ENCODE data around the gene ACP2.

The ACP2 gene

GRCh38 chr11:47282462-47282861, 33.8 kb upstream of the ACP2 start:
- no peak for TF ChIP-seq TEAD4 (IDR thresholded peaks at IDR 0.05)
- TF ChIP-seq TAF1 (IDR thresholded peaks at IDR 0.05; ENCODE audit: low read depth), result no peak
- no peak for TF ChIP-seq RAD21 (IDR thresholded peaks at IDR 0.05; ENCODE audit: low read depth)
- no peak for TF ChIP-seq NFIC (IDR thresholded peaks at IDR 0.05)
- TF ChIP-seq EGR1 (IDR thresholded peaks at IDR 0.05), result no peak
- no peak for TF ChIP-seq TCF12 (IDR thresholded peaks at IDR 0.05; ENCODE audit: low read depth)
- TF ChIP-seq YY1 (IDR thresholded peaks at IDR 0.05; ENCODE audit: low read depth), result no peak
- TF ChIP-seq, protein P1, sequence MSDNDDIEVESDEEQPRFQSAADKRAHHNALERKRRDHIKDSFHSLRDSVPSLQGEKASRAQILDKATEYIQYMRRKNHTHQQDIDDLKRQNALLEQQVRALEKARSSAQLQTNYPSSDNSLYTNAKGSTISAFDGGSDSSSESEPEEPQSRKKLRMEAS (IDR thresholded peaks at IDR 0.05), result no peak
- no peak for TF ChIP-seq CEBPB (IDR thresholded peaks at IDR 0.05)
- TF ChIP-seq ZBTB7A (IDR thresholded peaks at IDR 0.05; ENCODE audit: low read depth), result no peak
- no peak for TF ChIP-seq REST (IDR thresholded peaks at IDR 0.05; ENCODE audit: low read depth)
- no peak for TF ChIP-seq EP300 (IDR thresholded peaks at IDR 0.05; ENCODE audit: borderline replicate concordance)
- TF ChIP-seq USF1 (IDR thresholded peaks at IDR 0.05), result no peak
- TF ChIP-seq CREB1 (IDR thresholded peaks at IDR 0.05; ENCODE audit: low read depth), result no peak
- TF ChIP-seq FOXM1 (IDR thresholded peaks at IDR 0.05; ENCODE audit: borderline replicate concordance, low read depth), result no peak

DNA sequence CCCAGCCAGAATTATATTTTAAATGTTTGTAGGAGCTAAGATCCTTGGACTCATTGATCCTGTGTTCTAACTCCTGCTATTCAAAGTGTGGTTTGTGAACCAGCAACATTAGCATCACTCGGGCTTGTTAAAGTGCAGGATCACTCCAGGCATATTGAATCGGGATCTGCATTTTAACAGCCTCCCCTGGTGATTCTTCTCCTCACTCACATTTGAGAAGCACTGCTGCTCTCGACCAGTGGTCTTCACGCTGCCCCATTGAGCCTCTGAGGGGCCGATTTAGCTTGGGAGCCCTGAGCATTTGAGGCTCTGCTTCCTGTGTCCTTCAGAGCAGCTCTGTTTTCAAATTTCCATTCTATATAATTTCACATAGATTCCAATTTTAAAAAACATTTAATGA, 32.2 kb upstream of the ACP2 start:
- no peak for TF ChIP-seq REST (IDR thresholded peaks at IDR 0.05; ENCODE audit: low read depth)
- TF ChIP-seq, protein P1 (IDR thresholded peaks at IDR 0.05), result no peak
- no peak for TF ChIP-seq CREB1 (IDR thresholded peaks at IDR 0.05; ENCODE audit: low read depth)
- TF ChIP-seq EGR1 (IDR thresholded peaks at IDR 0.05), result no peak
- no peak for TF ChIP-seq FOXM1 (IDR thresholded peaks at IDR 0.05; ENCODE audit: borderline replicate concordance, low read depth)
- TF ChIP-seq CEBPB (IDR thresholded peaks at IDR 0.05), result no peak
- TF ChIP-seq TAF1 (IDR thresholded peaks at IDR 0.05; ENCODE audit: low read depth), result no peak
- TF ChIP-seq EP300 (IDR thresholded peaks at IDR 0.05; ENCODE audit: borderline replicate concordance), result no peak
- no peak for TF ChIP-seq TEAD4 (IDR thresholded peaks at IDR 0.05)
- TF ChIP-seq ZBTB7A (IDR thresholded peaks at IDR 0.05; ENCODE audit: low read depth), result no peak
- TF ChIP-seq TCF12 (IDR thresholded peaks at IDR 0.05; ENCODE audit: low read depth), result no peak
- TF ChIP-seq NFIC (IDR thresholded peaks at IDR 0.05), result no peak
- no peak for TF ChIP-seq YY1 (IDR thresholded peaks at IDR 0.05; ENCODE audit: low read depth)

DNA sequence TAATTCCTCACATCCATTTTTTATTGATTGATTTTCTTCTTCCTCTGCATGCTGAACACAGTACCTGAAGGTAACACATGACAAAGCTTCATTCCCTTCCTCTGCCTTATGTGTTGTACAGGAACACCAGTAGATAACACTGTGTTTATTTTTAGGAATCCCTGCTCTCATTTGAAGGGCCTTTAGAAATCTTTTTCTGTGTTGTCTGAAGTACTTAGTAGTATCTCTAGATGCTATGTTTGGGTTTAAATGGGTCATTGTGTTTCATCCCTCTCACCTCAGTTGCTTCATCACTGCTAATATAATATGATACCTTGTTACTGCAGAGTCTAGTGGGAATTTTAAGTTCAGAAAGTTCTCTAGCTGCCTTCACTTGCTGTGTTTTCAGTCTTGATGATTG, 31.5 kb upstream of the ACP2 start:
- TF ChIP-seq YY1 (IDR thresholded peaks at IDR 0.05; ENCODE audit: low read depth), result no peak
- TF ChIP-seq REST (IDR thresholded peaks at IDR 0.05; ENCODE audit: low read depth), result no peak
- no peak for TF ChIP-seq FOXM1 (IDR thresholded peaks at IDR 0.05; ENCODE audit: borderline replicate concordance, low read depth)
- no peak for TF ChIP-seq NFIC (IDR thresholded peaks at IDR 0.05)
- no peak for TF ChIP-seq RAD21 (IDR thresholded peaks at IDR 0.05; ENCODE audit: low read depth)
- TF ChIP-seq TEAD4 (IDR thresholded peaks at IDR 0.05), result no peak
- no peak for TF ChIP-seq EP300 (IDR thresholded peaks at IDR 0.05; ENCODE audit: borderline replicate concordance)
- no peak for TF ChIP-seq TAF1 (IDR thresholded peaks at IDR 0.05; ENCODE audit: low read depth)
- no peak for TF ChIP-seq ZBTB7A (IDR thresholded peaks at IDR 0.05; ENCODE audit: low read depth)
- no peak for TF ChIP-seq CREB1 (IDR thresholded peaks at IDR 0.05; ENCODE audit: low read depth)
- TF ChIP-seq EGR1 (IDR thresholded peaks at IDR 0.05), result no peak
- TF ChIP-seq CEBPB (IDR thresholded peaks at IDR 0.05), result no peak
- no peak for TF ChIP-seq USF1 (IDR thresholded peaks at IDR 0.05)
- TF ChIP-seq TCF12 (IDR thresholded peaks at IDR 0.05; ENCODE audit: low read depth), result no peak
- TF ChIP-seq, protein P1 (IDR thresholded peaks at IDR 0.05), result no peak

DNA sequence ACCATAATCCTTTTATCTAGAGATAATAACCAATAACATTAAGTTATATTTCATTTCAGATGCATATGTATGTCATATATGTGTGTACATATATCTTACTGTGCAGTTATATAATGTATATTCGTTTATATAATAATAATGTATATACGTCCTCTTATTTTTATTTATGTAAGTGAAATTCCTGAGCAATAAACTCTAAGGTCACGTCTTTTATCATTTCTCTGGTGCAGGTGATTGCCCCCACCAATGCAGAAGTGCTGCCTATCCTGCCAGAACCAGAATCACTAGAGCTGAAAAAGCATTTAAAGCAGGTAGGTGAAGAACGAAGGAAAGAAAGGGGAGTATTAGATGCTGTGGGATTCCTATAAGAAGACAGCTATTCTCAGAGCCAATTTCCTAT, 30.2 kb upstream of the ACP2 start:
- no peak for TF ChIP-seq USF1 (IDR thresholded peaks at IDR 0.05)
- TF ChIP-seq TCF12 (IDR thresholded peaks at IDR 0.05; ENCODE audit: low read depth), result no peak
- TF ChIP-seq TEAD4 (IDR thresholded peaks at IDR 0.05), result no peak
- no peak for TF ChIP-seq CREB1 (IDR thresholded peaks at IDR 0.05; ENCODE audit: low read depth)
- no peak for TF ChIP-seq REST (IDR thresholded peaks at IDR 0.05; ENCODE audit: low read depth)
- TF ChIP-seq CEBPB (IDR thresholded peaks at IDR 0.05), result no peak
- no peak for TF ChIP-seq FOXM1 (IDR thresholded peaks at IDR 0.05; ENCODE audit: borderline replicate concordance, low read depth)
- TF ChIP-seq NFIC (IDR thresholded peaks at IDR 0.05), result no peak
- TF ChIP-seq TAF1 (IDR thresholded peaks at IDR 0.05; ENCODE audit: low read depth), result no peak
- TF ChIP-seq RAD21 (IDR thresholded peaks at IDR 0.05; ENCODE audit: low read depth), result no peak
